Measurements from ENCODE around the gene LMLN.
"Not testable (repeated sequence)": the region's sequence is repeated elsewhere in the genome, so short reads cannot be mapped to it uniquely, and the experiment has no call there.

LMLN gene

GRCh38 chr3:198027045-198027798, 67.2 kb downstream of the LMLN start:
- DNase-seq (ENCODE audit: low read depth), result no peak

- no peak for DNase-seq (ENCODE audit: low read depth)
Measured at GRCh38 chr3:198027799-198028390, 67.9 kb downstream of the LMLN start.

DNA sequence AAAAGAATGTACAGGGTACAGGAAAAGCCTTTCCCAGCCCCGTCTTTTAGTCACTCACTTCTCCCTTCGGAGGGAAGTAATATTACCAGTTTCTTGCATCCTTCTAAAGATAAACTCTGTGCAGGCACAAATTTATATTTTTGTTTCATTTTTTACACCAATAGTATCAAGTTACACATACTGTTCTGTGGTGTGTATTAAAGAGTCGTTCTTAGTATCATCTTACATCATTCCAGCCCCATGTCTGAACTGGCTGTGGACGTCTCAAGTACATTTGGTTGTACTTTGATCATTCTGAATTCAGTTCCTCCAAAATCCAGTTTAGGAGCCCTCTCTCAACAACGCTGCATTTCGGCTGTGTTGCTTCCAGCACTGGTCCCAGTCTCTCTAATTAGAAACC, 68.7 kb downstream of the LMLN start:
- no peak for DNase-seq (ENCODE audit: low read depth)

GRCh38 chr3:198030125-198030524, 70.1 kb downstream of the LMLN start:
- DNase-seq (ENCODE audit: low read depth), result no peak

- DNase-seq (ENCODE audit: low read depth), result no peak
Measured at GRCh38 chr3:198030726-198031125, 70.7 kb downstream of the LMLN start.

DNA sequence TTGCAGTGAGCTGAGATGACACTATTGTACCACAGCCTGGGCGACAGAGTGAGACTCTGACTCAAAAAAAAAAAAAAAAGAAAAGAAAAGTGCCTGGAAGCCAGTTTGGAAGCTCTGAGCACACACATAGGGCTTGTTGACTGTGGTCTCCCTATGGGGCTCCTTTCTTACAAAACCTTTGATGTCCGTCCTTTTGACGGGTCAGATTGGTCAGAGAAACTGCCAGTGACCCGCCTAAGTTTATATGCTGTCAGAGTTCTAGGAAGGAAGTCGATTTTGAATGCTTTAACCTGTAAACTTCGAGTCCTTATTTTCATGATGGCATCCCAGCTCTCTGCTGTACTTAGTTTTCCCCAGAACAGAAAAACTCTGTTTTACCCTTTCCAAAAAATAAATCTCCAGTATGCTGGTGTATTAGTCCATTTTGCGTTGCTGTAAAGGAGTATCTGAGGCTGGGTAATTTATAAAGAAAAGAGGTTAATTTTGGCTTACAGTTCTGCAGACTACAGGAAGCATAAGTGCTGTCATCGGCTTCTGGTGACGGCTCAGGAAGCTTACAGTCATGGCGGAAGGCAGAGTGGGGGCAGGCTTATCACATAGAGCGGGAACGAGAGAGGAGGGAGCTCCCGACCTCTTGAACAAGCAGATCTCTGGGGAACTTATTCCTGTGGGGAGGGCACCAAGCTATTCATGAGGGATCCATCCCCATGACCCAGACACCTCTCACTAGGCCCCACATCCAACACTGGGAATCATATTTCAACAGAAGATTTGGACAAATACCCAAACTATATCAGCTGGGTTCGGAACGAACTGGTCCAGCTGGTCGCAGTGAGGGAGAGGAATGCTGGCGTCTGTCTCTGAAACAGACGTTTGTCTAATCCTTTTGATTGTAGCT, 72.3 kb downstream of the LMLN start:
- DNase-seq (ENCODE audit: low read depth), result no peak

DNA sequence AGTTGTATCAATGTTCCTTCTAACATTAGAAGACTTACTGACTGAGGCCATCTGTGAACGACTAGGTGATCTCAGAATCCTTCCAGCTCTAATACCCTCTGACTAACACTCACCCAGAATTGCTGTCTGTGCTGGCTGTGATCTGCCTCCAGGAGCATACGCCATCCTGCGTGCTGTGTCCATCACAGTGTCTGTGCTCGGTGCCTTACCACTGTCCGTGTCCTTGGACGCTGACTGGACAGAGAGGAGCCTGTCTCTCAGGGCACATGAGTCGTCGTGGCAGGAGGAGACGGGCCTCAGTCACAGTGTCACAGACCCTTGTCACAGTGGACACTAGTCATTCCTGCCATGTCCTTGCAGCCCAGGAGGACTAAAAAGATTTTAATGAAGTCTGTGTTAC, 83.1 kb downstream of the LMLN start:
- DNase-seq (ENCODE audit: low read depth), result no peak

- DNase-seq (ENCODE audit: low read depth), result no peak
Measured at GRCh38 chr3:198046120-198046857, 86.3 kb downstream of the LMLN start.

DNA sequence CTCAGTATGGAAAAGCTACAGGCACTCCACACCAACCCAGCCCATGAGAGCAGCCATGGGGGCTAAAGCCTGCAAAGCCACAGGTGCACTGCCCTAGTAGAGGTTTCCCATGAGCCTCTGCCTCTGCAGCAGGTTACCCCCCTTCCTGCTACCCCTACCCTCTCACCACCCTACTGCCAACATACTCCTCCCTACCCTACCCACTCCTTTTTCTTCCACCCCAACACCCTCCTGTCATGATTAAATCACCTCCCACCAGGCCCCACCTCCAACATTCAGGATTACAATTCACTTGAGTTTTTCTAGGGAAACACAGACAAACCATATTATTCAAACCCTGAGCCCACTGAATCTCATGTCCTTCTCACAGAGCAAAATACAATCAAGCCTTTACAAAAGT, 88.4 kb downstream of the LMLN start:
- DNase-seq (ENCODE audit: low read depth), result no peak

- DNase-seq (ENCODE audit: low read depth), result peak; percentile 8
Measured at GRCh38 chr3:198051836-198052235, 91.8 kb downstream of the LMLN start.

DNA sequence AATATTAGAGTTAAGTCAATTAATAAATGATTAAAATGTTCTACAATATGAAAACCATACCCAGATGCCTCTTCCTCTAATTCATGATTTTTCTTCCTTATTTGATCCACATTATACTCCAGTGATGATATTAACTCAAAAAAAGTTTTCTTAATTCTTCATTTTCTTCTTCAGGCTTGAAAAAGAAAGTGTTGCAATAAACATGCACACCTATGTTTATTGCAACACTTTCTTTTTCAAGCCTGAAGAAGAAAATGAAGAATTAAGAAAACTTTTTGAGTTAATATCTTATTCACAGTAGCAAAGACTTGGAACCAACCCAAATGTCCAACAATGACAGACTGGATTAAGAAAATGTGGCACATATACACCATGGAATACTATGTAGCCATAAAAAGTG, 93.4 kb downstream of the LMLN start:
- DNase-seq (ENCODE audit: low read depth), result not testable (repeated sequence)

- no peak for DNase-seq (ENCODE audit: low read depth)
Measured at GRCh38 chr3:198061119-198062067, 101.4 kb downstream of the LMLN start.

DNA sequence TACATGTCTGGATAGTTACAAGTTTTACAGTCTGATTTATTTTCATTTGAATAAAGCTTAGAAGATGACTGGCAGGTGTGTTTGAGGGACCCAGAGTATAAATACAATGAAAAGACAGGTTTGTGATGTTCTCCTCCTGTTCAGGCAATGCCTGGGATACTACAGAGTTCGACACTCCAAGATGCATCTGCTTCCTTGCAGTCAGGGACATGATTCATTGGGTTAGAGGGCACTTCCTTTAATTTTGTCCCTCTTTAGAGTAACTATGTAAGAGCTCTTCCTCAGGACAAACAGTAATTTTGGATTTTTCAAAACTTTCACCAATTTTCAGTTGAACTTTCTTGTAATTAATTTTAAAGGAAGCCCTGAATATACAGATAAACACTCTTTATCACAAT, 102.0 kb downstream of the LMLN start:
- DNase-seq (ENCODE audit: low read depth), result no peak

GRCh38 chr3:198064420-198064819, 104.4 kb downstream of the LMLN start:
- DNase-seq (ENCODE audit: low read depth), result no peak

DNA sequence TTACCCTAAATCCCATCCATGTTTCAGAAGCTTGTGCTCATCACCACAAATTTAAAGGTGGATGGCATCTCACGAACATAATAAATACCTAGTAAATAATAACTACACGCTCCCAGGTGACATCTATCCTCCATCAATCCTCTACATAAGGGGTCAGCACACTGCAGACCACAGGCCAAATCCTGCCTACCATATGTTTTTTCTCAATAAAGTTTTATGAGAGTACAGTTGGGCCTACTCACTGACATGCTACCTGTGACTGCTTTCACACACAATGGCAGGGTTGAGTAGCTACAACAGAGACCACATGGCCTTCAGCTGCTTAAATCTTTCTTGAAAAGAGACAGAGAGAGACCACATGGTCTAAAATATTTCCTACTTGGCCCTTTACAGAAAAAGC, 105.9 kb downstream of the LMLN start:
- DNase-seq (ENCODE audit: low read depth), result no peak

DNA sequence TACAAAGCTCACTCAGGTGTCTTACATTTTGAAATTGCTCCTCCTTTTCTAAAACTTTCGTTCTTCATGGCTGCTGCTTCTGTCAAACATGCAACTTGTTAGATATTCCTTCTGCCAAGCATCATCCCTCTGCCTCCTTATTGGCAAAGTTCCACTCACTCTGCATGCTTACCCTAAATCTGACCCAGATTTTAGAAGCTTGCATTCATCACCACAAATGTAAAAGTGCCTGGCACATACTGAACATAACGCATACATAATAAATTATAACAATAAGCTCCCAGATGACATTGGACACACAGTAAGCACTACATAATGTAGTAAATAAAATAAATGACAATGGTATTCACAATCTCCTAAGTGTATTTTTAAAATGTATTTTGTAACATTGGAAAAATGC, 107.4 kb downstream of the LMLN start:
- no peak for DNase-seq (ENCODE audit: low read depth)

- no peak for DNase-seq (ENCODE audit: low read depth)
Measured at GRCh38 chr3:198070871-198071270, 110.9 kb downstream of the LMLN start.

- DNase-seq (ENCODE audit: low read depth), result no peak
Measured at GRCh38 chr3:198071602-198072287, 111.7 kb downstream of the LMLN start.

GRCh38 chr3:198076722-198077308, 116.8 kb downstream of the LMLN start:
- DNase-seq (ENCODE audit: low read depth), result no peak
